ENCODE data around the gene ZDHHC14.

ZDHHC14 gene

GRCh38 chr6:157516319-157517026 is 135.5 kb downstream of the ZDHHC14 start:
- H3K36me3 ChIP-seq (ENCODE audit: control insufficient read depth, insufficient read depth, low read length): no peaks in the 10 kb centered on the region
- no peak overlapping the region for H3K9ac ChIP-seq (ENCODE audit: low read length)
- H3K27ac ChIP-seq (ENCODE audit: low read depth, low read length): no peak overlapping the region
- no peaks in the 10 kb centered on the region for H3K4me1 ChIP-seq (ENCODE audit: control insufficient read depth, insufficient read depth, low read length)
- no peak overlapping the region for H3K4me3 ChIP-seq (ENCODE audit: low read length)
- no peaks in the 10 kb centered on the region for H3K27me3 ChIP-seq (ENCODE audit: control insufficient read depth, insufficient read depth, low read length)

GRCh38 chr6:157517601-157518359 is 136.8 kb downstream of the ZDHHC14 start:
- H3K4me1 ChIP-seq (ENCODE audit: control insufficient read depth, insufficient read depth, low read length): no peaks in the 10 kb centered on the region
- H3K27ac ChIP-seq (ENCODE audit: low read depth, low read length): no peak overlapping the region
- no peak overlapping the region for H3K9ac ChIP-seq (ENCODE audit: low read length)
- H3K36me3 ChIP-seq (ENCODE audit: control insufficient read depth, insufficient read depth, low read length): no peaks in the 10 kb centered on the region
- H3K4me3 ChIP-seq (ENCODE audit: low read length): no peak overlapping the region
- no peaks in the 10 kb centered on the region for H3K27me3 ChIP-seq (ENCODE audit: control insufficient read depth, insufficient read depth, low read length)

GRCh38 chr6:157518397-157519250 is 137.6 kb downstream of the ZDHHC14 start:
- Histone ChIP-seq H3K4me3 (ENCODE audit: low read length) (no peak overlapping the region), H3K27ac (ENCODE audit: low read depth, low read length) (no peak overlapping the region), H3K9ac (ENCODE audit: low read length) (no peak overlapping the region)

GRCh38 chr6:157519255-157520116 is 138.5 kb downstream of the ZDHHC14 start:
- Histone ChIP-seq H3K4me1 (ENCODE audit: control insufficient read depth, insufficient read depth, low read length) (no peaks in the 10 kb centered on the region), H3K9ac (ENCODE audit: low read length) (no peak overlapping the region)

More at GRCh38 chr6:157518397-157519250, 137.6 kb downstream of the ZDHHC14 start:
- Histone ChIP-seq H3K36me3 (ENCODE audit: control insufficient read depth, insufficient read depth, low read length) (no peaks in the 10 kb centered on the region), H3K4me1 (ENCODE audit: control insufficient read depth, insufficient read depth, low read length) (no peaks in the 10 kb centered on the region), H3K27me3 (ENCODE audit: control insufficient read depth, insufficient read depth, low read length) (no peaks in the 10 kb centered on the region)

GRCh38 chr6:157520117-157520406 is 139.1 kb downstream of the ZDHHC14 start:
- H3K4me3 ChIP-seq (ENCODE audit: low read length): no peak overlapping the region
- H3K9ac ChIP-seq (ENCODE audit: low read length): no peak overlapping the region
- no peak overlapping the region for H3K27ac ChIP-seq (ENCODE audit: low read depth, low read length)
- no peaks in the 10 kb centered on the region for H3K27me3 ChIP-seq (ENCODE audit: control insufficient read depth, insufficient read depth, low read length)
- no peaks in the 10 kb centered on the region for H3K36me3 ChIP-seq (ENCODE audit: control insufficient read depth, insufficient read depth, low read length)
- H3K4me1 ChIP-seq (ENCODE audit: control insufficient read depth, insufficient read depth, low read length): no peaks in the 10 kb centered on the region

More at GRCh38 chr6:157519255-157520116, 138.5 kb downstream of the ZDHHC14 start:
- Histone ChIP-seq H3K27ac (ENCODE audit: low read depth, low read length) (no peak overlapping the region), H3K27me3 (ENCODE audit: control insufficient read depth, insufficient read depth, low read length) (no peaks in the 10 kb centered on the region), H3K4me3 (ENCODE audit: low read length) (no peak overlapping the region), H3K36me3 (ENCODE audit: control insufficient read depth, insufficient read depth, low read length) (no peaks in the 10 kb centered on the region)

- H3K27ac ChIP-seq (ENCODE audit: low read depth, low read length): no peak overlapping the region
- no peak overlapping the region for H3K4me3 ChIP-seq (ENCODE audit: low read length)
- H3K9ac ChIP-seq (ENCODE audit: low read length): no peak overlapping the region
Measured at GRCh38 chr6:157520596-157521361, 139.8 kb downstream of the ZDHHC14 start.

GRCh38 chr6:157521362-157522335 is 140.7 kb downstream of the ZDHHC14 start:
- Histone ChIP-seq H3K9ac (ENCODE audit: low read length) (no peak overlapping the region), H3K36me3 (ENCODE audit: control insufficient read depth, insufficient read depth, low read length) (no peaks in the 10 kb centered on the region), H3K4me3 (ENCODE audit: low read length) (no peak overlapping the region), H3K27me3 (ENCODE audit: control insufficient read depth, insufficient read depth, low read length) (no peaks in the 10 kb centered on the region), H3K27ac (ENCODE audit: low read depth, low read length) (no peak overlapping the region), H3K4me1 (ENCODE audit: control insufficient read depth, insufficient read depth, low read length) (no peaks in the 10 kb centered on the region)

More at GRCh38 chr6:157520596-157521361, 139.8 kb downstream of the ZDHHC14 start:
- Histone ChIP-seq H3K36me3 (ENCODE audit: control insufficient read depth, insufficient read depth, low read length) (no peaks in the 10 kb centered on the region), H3K4me1 (ENCODE audit: control insufficient read depth, insufficient read depth, low read length) (no peaks in the 10 kb centered on the region), H3K27me3 (ENCODE audit: control insufficient read depth, insufficient read depth, low read length) (no peaks in the 10 kb centered on the region)

GRCh38 chr6:157522472-157522871 is 141.5 kb downstream of the ZDHHC14 start:
- Histone ChIP-seq H3K27ac (ENCODE audit: low read depth, low read length) (no peak overlapping the region), H3K4me3 (ENCODE audit: low read length) (no peak overlapping the region), H3K36me3 (ENCODE audit: control insufficient read depth, insufficient read depth, low read length) (no peaks in the 10 kb centered on the region), H3K27me3 (ENCODE audit: control insufficient read depth, insufficient read depth, low read length) (no peaks in the 10 kb centered on the region), H3K9ac (ENCODE audit: low read length) (no peak overlapping the region), H3K4me1 (ENCODE audit: control insufficient read depth, insufficient read depth, low read length) (no peaks in the 10 kb centered on the region)

GRCh38 chr6:157524735-157525134 is 143.7 kb downstream of the ZDHHC14 start:
- Histone ChIP-seq H3K27me3 (ENCODE audit: control insufficient read depth, insufficient read depth, low read length) (no peaks in the 10 kb centered on the region), H3K27ac (ENCODE audit: low read depth, low read length) (no peak overlapping the region), H3K9ac (ENCODE audit: low read length) (no peak overlapping the region), H3K4me3 (ENCODE audit: low read length) (no peak overlapping the region), H3K4me1 (ENCODE audit: control insufficient read depth, insufficient read depth, low read length) (no peaks in the 10 kb centered on the region), H3K36me3 (ENCODE audit: control insufficient read depth, insufficient read depth, low read length) (no peaks in the 10 kb centered on the region)

GRCh38 chr6:157525292-157525889 is 144.4 kb downstream of the ZDHHC14 start:
- H3K27me3 ChIP-seq (ENCODE audit: control insufficient read depth, insufficient read depth, low read length): no peaks in the 10 kb centered on the region
- no peaks in the 10 kb centered on the region for H3K36me3 ChIP-seq (ENCODE audit: control insufficient read depth, insufficient read depth, low read length)
- H3K4me3 ChIP-seq (ENCODE audit: low read length): no peak overlapping the region
- H3K4me1 ChIP-seq (ENCODE audit: control insufficient read depth, insufficient read depth, low read length): no peaks in the 10 kb centered on the region
- no peak overlapping the region for H3K27ac ChIP-seq (ENCODE audit: low read depth, low read length)
- H3K9ac ChIP-seq (ENCODE audit: low read length): no peak overlapping the region
